ENCODE results near the gene PHF24.

PHF24 gene

DNA sequence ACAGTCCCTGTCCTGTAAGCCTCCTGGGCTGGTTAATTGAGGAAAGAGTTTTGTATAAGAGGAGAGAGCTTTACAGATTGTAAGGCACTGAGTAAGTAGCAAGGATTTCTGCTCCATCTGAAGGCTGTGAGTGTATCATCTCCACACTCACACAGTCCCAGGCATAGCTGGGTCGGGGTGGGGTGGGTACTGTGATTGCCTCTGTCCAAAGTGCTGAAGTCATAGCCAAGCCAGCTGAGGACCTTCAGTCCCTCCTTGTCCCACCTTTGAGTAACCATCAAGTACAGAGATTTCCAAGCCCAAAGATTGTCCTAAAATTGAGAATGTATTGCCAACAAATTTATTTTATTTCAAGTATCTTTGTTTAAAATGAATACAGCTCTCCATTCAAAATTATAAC, 26.0 kb downstream of the PHF24 start:
- Histone ChIP-seq H3K9me3 (ENCODE audit: control insufficient read depth, insufficient read depth, low read length) (no peaks in the 10 kb centered on the region), H3K27me3 (ENCODE audit: control insufficient read depth, insufficient read depth, low read length) (no peaks in the 10 kb centered on the region), H3K4me3 (ENCODE audit: low read depth, low read length) (no peak overlapping the region), H3K9ac (ENCODE audit: low read depth, low read length) (no peak overlapping the region), H3K27ac (ENCODE audit: low read depth, low read length) (no peak overlapping the region), H3K4me1 (ENCODE audit: control insufficient read depth, insufficient read depth, low read length) (no peaks in the 10 kb centered on the region), H3K36me3 (ENCODE audit: control insufficient read depth, insufficient read depth, low read length) (no peaks in the 10 kb centered on the region)

DNA sequence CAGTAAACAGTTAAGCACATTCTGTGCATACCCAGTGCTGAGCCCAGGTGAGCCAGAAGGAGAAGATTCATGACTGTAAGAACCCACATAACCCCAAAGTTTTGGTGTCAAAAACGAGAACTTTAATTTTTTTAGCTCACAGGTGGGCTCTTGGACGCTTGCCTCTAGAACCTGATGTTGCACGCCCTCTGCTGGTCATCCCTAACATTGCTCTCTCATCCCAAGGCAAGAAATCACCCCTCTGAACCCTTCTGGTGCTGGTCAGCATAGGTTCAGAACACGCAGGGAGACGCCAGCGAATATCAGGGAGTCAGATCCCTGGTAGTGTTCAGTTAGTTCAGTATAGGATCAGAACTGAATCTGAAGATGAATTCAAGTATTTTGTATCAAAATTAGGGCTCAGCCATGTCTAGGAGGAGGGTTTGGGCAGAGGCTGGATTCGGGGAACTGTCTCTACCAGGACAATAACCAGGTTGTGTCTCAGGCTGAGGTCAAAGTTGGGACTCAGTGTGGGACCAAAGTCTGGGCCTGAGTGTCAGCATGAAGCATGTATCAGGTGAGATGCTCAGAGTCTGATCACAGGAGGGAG, 27.3 kb downstream of the PHF24 start:
- Histone ChIP-seq H3K27ac (ENCODE audit: low read depth, low read length) (no peak overlapping the region), H3K9ac (ENCODE audit: low read depth, low read length) (no peak overlapping the region), H3K9me3 (ENCODE audit: control insufficient read depth, insufficient read depth, low read length) (no peaks in the 10 kb centered on the region), H3K4me3 (ENCODE audit: low read depth, low read length) (no peak overlapping the region), H3K4me1 (ENCODE audit: control insufficient read depth, insufficient read depth, low read length) (peaks cover 3% of the 10 kb centered on the region), H3K27me3 (ENCODE audit: control insufficient read depth, insufficient read depth, low read length) (no peaks in the 10 kb centered on the region), H3K36me3 (ENCODE audit: control insufficient read depth, insufficient read depth, low read length) (no peaks in the 10 kb centered on the region)

DNA sequence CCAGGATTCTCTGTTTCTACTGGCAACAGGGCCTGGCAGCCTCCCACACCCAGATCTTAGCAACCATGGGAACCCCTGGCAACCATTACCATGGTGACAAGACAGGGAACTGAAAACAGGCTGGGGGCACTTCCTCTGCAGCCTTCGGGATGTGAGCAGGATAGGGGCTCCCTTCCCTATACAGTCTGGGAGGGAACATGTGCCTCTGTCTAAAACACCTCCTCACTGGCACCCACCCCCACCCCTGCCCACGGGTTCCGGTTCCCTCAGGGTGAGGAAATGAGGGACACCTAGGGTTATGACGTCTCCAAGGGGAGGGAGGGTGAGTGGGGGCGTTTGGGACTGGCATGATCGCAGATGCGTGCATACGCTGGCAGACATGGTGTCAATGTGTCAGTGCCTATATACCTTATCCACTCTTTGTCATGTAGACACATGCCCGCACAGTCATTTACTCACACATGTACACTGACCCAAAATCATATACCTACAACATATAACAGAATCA, 28.5 kb downstream of the PHF24 start:
- Histone ChIP-seq H3K9ac (ENCODE audit: low read depth, low read length) (no peak overlapping the region), H3K36me3 (ENCODE audit: control insufficient read depth, insufficient read depth, low read length) (no peaks in the 10 kb centered on the region), H3K4me1 (ENCODE audit: control insufficient read depth, insufficient read depth, low read length) (peaks cover 12% of the 10 kb centered on the region), H3K27me3 (ENCODE audit: control insufficient read depth, insufficient read depth, low read length) (no peaks in the 10 kb centered on the region), H3K4me3 (ENCODE audit: low read depth, low read length) (no peak overlapping the region), H3K9me3 (ENCODE audit: control insufficient read depth, insufficient read depth, low read length) (no peaks in the 10 kb centered on the region), H3K27ac (ENCODE audit: low read depth, low read length) (no peak overlapping the region)

GRCh38 chr9:34987160-34987901, 29.2 kb downstream of the PHF24 start:
- H3K27ac ChIP-seq (ENCODE audit: low read depth, low read length): no peak overlapping the region
- peaks cover 19% of the 10 kb centered on the region for H3K4me1 ChIP-seq (ENCODE audit: control insufficient read depth, insufficient read depth, low read length)
- H3K9me3 ChIP-seq (ENCODE audit: control insufficient read depth, insufficient read depth, low read length): no peaks in the 10 kb centered on the region
- H3K27me3 ChIP-seq (ENCODE audit: control insufficient read depth, insufficient read depth, low read length): no peaks in the 10 kb centered on the region
- no peak overlapping the region for H3K4me3 ChIP-seq (ENCODE audit: low read depth, low read length)
- no peaks in the 10 kb centered on the region; the same call in 1 of the 2 replicates for H3K36me3 ChIP-seq (ENCODE audit: control insufficient read depth, insufficient read depth, low read length)
- no peak overlapping the region for H3K9ac ChIP-seq (ENCODE audit: low read depth, low read length)

DNA sequence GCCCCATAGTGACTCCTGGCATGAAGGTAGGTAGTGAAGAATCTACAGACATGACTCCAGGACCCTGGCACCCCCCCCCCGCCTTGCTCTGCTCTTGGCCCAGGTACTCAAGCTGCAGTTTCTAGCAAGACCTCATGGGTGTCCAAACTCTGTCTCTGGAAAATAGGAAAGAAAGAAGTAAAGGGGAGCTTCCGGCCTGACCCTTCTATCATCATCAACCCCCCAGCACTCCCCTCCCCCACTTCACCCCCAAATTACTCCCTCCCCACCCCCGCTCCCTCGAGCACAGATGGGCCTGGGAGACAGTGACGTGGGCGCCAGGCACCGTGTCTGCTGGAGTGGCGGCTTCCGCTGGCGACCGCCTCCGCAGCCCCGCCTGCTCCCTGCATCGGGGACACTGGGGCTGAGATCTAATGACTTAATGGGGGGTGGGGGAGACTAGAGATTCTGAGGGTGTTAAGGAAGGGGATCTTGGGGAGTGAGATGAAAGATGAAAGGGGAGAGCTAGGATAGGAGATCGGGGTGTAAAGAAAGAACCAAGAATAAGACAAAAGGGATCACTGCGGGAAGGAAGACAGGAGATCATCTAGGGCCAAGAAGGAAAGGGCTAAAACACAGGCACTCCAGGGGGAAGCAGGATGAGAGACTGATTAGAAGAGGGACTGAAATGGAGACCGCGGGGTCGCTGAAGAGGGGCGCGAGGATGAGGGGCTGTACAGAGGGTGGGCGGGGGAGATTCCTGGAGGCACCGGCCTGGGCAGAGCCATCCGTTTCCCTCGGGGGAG, 30.3 kb downstream of the PHF24 start:
- Histone ChIP-seq H3K4me1 (ENCODE audit: control insufficient read depth, insufficient read depth, low read length) (peaks cover 30% of the 10 kb centered on the region), H3K27ac (ENCODE audit: low read depth, low read length) (peak overlapping the region; percentile 92), H3K4me3 (ENCODE audit: low read depth, low read length) (peak overlapping the region; percentile 75), H3K9ac (ENCODE audit: low read depth, low read length) (no peak overlapping the region), H3K9me3 (ENCODE audit: control insufficient read depth, insufficient read depth, low read length) (no peaks in the 10 kb centered on the region), H3K27me3 (ENCODE audit: control insufficient read depth, insufficient read depth, low read length) (no peaks in the 10 kb centered on the region), H3K36me3 (ENCODE audit: control insufficient read depth, insufficient read depth, low read length) (peaks cover 8% of the 10 kb centered on the region)

DNA sequence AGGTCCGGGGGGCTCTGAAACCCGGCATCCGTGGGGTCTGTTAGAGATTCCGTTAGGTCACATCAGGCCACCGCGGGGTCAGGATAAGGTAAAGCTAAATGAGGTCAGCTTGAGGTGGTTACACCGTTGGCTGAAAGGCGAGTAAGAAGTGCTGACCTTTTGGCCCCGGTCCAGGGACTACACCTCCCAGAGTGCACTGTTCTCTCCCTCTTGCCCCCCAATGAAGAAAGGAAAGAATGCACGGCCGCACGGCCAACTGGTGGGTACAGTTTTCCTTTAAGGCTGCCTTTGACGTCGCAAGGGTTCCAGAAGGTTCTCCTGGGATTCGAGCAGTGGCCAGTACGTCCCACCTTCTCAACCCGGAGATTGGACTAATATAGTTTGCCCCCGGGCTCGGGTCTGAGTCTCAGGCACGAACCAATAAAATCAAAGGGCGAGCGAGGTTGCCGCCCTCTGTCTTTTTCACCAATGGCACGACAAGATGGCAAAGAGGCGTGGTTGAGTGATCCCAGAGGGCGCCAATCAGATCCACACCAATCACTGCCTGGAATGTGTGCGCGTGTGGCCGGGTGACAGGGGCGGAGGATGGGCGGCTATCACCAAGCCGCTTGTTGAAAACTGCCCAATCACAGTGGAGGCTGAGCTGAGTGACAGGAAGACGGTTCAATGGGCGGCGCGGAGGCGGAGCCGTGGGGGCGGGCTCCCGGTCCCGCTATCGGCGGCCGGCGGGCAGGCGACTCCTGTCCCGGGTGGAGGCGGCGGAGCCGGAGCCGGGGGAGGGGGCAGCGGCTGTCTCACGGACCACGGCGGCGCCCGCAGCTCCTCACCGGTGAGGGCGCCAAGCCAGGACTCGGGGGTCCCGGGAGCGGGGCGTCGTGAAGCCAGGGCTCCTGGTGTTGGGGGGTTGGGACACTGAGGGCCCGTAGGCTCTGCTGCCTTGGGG, 31.2 kb downstream of the PHF24 start, which contains the start of gene DNAJB5:
DNAJB5 (plus strand) TSS at position 743 of the 943 bp plus-strand sequence. CDS start 886 bp downstream, outside the sequence.
- peaks cover 8% of the 10 kb centered on the region for H3K36me3 ChIP-seq (ENCODE audit: control insufficient read depth, insufficient read depth, low read length)
- peak within 1 kb of the TSS; percentile 75 for H3K4me3 ChIP-seq (ENCODE audit: low read depth, low read length)
- no peaks in the 10 kb centered on the region for H3K9me3 ChIP-seq (ENCODE audit: control insufficient read depth, insufficient read depth, low read length)
- H3K4me1 ChIP-seq (ENCODE audit: control insufficient read depth, insufficient read depth, low read length): peaks cover 37% of the 10 kb centered on the region
- H3K27ac ChIP-seq (ENCODE audit: low read depth, low read length): peak within 1 kb of the TSS; percentile 98
- no peaks in the 10 kb centered on the region for H3K27me3 ChIP-seq (ENCODE audit: control insufficient read depth, insufficient read depth, low read length)
- peak within 1 kb of the TSS; percentile 71 for H3K9ac ChIP-seq (ENCODE audit: low read depth, low read length)

DNA sequence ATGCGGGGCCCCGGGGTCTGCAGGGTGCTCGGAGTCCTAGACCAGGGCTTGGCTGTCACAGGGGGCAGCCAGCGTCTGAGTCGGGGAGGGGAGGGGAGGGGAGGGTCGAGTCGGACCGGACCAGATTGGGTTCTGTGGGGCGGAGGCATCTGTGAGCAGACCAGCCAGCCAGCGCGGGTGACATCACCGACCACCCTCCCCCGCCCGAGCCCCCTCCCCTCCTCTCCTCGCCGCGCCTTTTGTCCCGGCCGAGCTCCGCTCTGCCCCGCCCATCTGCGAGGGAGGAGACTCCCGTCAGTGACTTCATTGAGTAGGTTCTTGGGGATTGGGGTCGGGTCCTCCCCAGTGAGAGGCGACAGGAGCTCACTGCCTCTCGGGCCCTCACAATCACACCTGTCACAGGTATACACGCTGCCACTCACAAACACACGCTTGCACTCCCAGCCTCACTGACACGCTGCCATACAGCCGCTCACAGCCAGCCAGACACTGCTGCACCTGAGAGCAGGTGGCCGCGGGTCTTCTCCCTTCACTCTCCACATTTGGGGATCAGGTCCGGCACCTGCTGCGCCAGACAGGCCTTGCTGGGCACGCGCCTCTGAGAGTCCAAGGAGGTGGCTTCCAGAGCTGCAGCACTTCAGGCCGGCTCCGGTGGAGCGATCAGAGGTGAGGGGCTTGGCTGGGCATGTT, 32.0 kb downstream of the PHF24 start:
- Histone ChIP-seq H3K9ac (ENCODE audit: low read depth, low read length) (peak overlapping the region; percentile 71), H3K4me1 (ENCODE audit: control insufficient read depth, insufficient read depth, low read length) (peaks cover 45% of the 10 kb centered on the region), H3K36me3 (ENCODE audit: control insufficient read depth, insufficient read depth, low read length) (peaks cover 14% of the 10 kb centered on the region), H3K27me3 (ENCODE audit: control insufficient read depth, insufficient read depth, low read length) (no peaks in the 10 kb centered on the region), H3K4me3 (ENCODE audit: low read depth, low read length) (peak overlapping the region; percentile 70), H3K27ac (ENCODE audit: low read depth, low read length) (peak overlapping the region; percentile 98), H3K9me3 (ENCODE audit: control insufficient read depth, insufficient read depth, low read length) (no peaks in the 10 kb centered on the region)

GRCh38 chr9:34990908-34991606, 33.0 kb downstream of the PHF24 start:
- peak overlapping the region; percentile 98 for H3K27ac ChIP-seq (ENCODE audit: low read depth, low read length)
- H3K9ac ChIP-seq (ENCODE audit: low read depth, low read length): peak overlapping the region; percentile 71
- no peaks in the 10 kb centered on the region for H3K9me3 ChIP-seq (ENCODE audit: control insufficient read depth, insufficient read depth, low read length)
- H3K36me3 ChIP-seq (ENCODE audit: control insufficient read depth, insufficient read depth, low read length): peaks cover 24% of the 10 kb centered on the region
- H3K4me1 ChIP-seq (ENCODE audit: control insufficient read depth, insufficient read depth, low read length): peaks cover 48% of the 10 kb centered on the region
- H3K4me3 ChIP-seq (ENCODE audit: low read depth, low read length): peak overlapping the region; percentile 70
- no peaks in the 10 kb centered on the region for H3K27me3 ChIP-seq (ENCODE audit: control insufficient read depth, insufficient read depth, low read length)

- Histone ChIP-seq H3K9me3 (ENCODE audit: control insufficient read depth, insufficient read depth, low read length) (no peaks in the 10 kb centered on the region), H3K9ac (ENCODE audit: low read depth, low read length) (peak overlapping the region; percentile 71; the same call in 1 of the 2 replicates), H3K27me3 (ENCODE audit: control insufficient read depth, insufficient read depth, low read length) (no peaks in the 10 kb centered on the region), H3K27ac (ENCODE audit: low read depth, low read length) (peak overlapping the region; percentile 98), H3K4me1 (ENCODE audit: control insufficient read depth, insufficient read depth, low read length) (peaks cover 48% of the 10 kb centered on the region), H3K4me3 (ENCODE audit: low read depth, low read length) (peak overlapping the region; percentile 70), H3K36me3 (ENCODE audit: control insufficient read depth, insufficient read depth, low read length) (peaks cover 31% of the 10 kb centered on the region)
Observed at GRCh38 chr9:34991607-34992375, 33.7 kb downstream of the PHF24 start.
